ENCODE results near the gene SACM1L.

- no peak for TF ChIP-seq NR3C1 (CRISPR knock-in tag; conservative IDR thresholded peaks at IDR 0.05; ENCODE audit: low read depth)
- no peak for TF ChIP-seq SP1 (CRISPR knock-in tag; conservative IDR thresholded peaks at IDR 0.05)
- no peak for TF ChIP-seq FOXP4 (CRISPR knock-in tag; IDR thresholded peaks at IDR 0.05)
- TF ChIP-seq FOXP1 (CRISPR knock-in tag; IDR thresholded peaks at IDR 0.05; ENCODE audit: borderline replicate concordance) = no peak
- TF ChIP-seq CTCF (IDR thresholded peaks at IDR 0.05) = no peak
- no peak for TF ChIP-seq PREB (CRISPR knock-in tag; IDR thresholded peaks at IDR 0.05; ENCODE audit: borderline replicate concordance)
- TF ChIP-seq CBFB (CRISPR knock-in tag; IDR thresholded peaks at IDR 0.05; ENCODE audit: low read depth) = no peak
These were observed 18.2 kb upstream of the SACM1L start for GRCh38 chr3:45670991-45671390.
